HG02973 (cell line): ENCODE results near the gene ANO6.
"Not testable (repeated sequence)": the region's sequence is repeated elsewhere in the genome, so short reads cannot be mapped to it uniquely, and the experiment has no call there.

Experiments
- ATAC-seq: cut with Tn5 transposase; IDR thresholded peaks from one replicate; pipeline ENCODE4 v1.9.1; 2021; ENCODE audit warnings: moderate library complexity; ENCODE audit not compliant: unreplicated experiment

The ANO6 gene

GRCh38 chr12:45397499-45397898 lies 181.6 kb downstream of the ANO6 start:
- ATAC-seq: not testable (repeated sequence)

GRCh38 chr12:45398552-45398951 lies 182.7 kb downstream of the ANO6 start:
- no peak for ATAC-seq

GRCh38 chr12:45400991-45401390 lies 185.1 kb downstream of the ANO6 start:
- no peak for ATAC-seq

- no peak for ATAC-seq
Measured at GRCh38 chr12:45402288-45402687, 186.4 kb downstream of the ANO6 start.

- no peak for ATAC-seq
Measured at GRCh38 chr12:45406988-45407850, 191.3 kb downstream of the ANO6 start.

- ATAC-seq: no peak
Measured at GRCh38 chr12:45407981-45408728, 192.3 kb downstream of the ANO6 start.

- ATAC-seq: no peak
Measured at GRCh38 chr12:45408729-45409114, 192.8 kb downstream of the ANO6 start.

DNA sequence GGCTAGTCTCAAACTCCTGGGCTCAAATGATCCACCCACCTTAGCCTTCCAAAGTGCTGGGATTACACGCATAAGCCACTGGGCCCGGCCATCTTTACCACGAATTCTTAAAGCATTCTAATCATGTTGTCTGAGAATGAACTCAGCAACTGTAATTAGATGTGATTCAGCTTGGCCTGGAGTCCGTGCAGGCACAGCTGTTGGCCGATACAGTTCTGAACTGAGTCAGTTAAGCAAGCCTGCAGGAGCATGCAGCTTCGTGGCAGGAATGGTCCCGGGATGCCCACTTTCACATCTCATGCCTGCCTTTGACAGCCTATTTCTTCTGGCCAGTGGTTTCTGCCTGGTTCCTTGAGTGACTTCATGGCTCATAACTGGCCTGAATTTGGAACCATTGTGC lies 194.1 kb downstream of the ANO6 start:
- no peak for ATAC-seq

DNA sequence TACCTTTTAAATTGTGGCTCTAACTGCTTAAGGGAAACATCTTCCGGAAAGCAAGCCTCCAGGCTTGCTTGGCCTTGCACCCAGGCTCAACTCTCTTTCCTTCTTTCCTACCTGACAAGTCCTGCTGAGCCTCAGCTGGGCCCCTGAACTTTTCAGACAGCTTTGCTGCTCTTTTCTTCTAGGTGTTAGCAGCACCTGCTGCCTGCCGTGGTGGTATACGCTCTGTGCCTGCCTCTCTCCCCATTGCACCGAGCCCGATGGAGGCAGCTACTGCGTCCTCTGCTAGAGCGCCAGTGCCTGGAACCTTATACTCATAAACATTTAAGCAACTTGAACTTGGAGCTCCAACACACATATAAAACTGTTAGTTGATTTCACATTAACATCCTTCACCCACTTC lies 195.7 kb downstream of the ANO6 start:
- ATAC-seq: no peak

DNA sequence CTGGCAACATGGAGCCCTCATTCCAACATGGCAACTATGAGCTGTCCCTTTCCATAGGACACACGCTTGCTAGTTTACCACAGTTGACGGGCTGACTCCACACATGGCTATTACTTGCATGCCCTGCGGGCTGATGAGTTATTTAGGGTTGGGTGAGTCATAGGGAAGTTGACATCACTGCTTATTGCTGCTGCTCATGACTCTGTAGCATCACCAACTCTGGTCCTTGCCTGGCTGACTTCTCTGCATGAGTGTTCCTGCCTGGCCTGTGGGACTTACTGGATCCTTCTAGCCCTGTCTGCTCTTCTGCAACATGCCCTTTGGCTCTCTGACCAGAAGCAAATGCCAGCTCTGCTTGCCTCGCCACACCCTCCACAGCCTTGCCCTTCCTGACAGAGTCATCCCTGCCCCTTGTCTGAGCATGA lies 199.5 kb downstream of the ANO6 start:
- ATAC-seq: peak; percentile 91

DNA sequence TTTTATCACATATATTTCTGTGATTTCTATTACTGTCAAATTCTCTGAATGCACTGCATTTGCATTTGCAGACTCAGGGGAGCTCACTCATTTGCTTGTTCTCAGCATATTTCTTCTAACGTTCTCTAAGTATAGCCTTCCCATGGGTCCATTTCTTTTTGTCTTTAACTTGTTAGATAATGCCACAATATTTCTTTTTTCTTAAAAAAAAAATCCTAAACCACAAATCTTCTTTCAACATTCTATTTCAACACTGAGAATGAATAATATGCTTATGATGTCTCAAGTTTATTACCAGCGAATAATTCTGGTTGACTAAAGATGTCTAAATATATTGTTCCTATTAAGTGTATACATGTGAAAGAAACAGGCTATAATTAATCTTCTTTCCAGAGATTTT lies 200.2 kb downstream of the ANO6 start:
- ATAC-seq: no peak

DNA sequence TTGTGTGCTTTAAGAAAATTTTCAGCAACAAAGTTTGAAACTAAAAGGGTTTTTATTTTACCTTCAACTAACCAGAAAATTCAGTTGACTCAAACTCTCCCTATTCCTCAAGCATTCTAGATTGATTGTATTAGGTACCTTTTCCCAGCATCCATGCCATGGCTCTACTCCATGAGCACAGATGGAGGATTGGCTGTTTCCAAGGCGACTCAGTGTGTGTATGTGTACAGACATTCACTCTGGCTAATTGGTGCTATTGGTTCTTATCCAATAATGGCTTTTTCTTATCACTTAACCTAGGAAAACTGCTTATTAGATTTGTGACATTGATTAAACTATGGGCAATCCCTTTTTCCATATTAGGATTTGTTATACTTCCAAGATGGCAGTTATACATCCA lies 202.6 kb downstream of the ANO6 start:
- ATAC-seq: no peak

GRCh38 chr12:45419317-45419814 lies 203.5 kb downstream of the ANO6 start:
- ATAC-seq: no peak

- ATAC-seq: no peak
Measured at GRCh38 chr12:45421736-45422135, 205.8 kb downstream of the ANO6 start.

DNA sequence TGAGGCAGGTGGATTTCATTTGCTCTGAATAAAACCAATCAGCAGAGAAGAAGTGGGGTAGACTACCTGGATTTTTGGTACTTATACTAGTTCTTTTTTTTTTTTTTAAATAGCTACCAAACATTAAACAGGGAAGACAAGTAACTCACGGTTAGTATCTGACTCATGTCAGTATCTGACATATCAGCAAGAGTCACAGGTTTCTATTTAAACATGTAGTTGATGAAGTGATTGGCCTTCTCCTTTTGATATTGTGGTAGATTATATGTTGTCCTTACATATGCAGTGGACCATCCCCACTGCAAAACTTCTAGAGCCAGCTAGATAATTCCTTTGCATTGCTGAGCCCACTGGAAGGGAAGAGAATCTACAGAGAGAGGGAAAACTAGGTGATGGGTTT lies 208.0 kb downstream of the ANO6 start:
- no peak for ATAC-seq

GRCh38 chr12:45425426-45425825 lies 209.5 kb downstream of the ANO6 start:
- ATAC-seq: no peak

- no peak for ATAC-seq
Measured at GRCh38 chr12:45426294-45426693, 210.4 kb downstream of the ANO6 start.

DNA sequence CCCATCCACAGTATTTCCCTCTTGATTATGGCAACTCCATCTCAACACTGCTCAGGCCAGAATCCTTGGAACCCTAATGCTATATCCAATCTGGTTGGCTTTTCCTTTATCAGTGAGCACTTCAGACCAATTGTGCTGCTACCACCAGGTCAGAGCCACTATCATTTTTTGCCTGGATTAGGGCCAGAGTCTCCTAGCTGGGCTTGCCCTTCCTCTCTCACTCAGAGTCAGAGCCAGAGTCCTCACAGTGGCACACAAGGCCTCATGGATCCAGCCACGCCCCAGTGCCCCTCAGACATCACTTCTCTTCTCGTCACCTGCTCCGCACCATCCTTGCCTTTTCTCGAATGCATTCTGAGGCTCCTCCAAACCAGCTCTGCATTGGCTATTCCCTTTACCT lies 211.1 kb downstream of the ANO6 start:
- ATAC-seq: no peak

- no peak for ATAC-seq
Measured at GRCh38 chr12:45429831-45430230, 213.9 kb downstream of the ANO6 start.

- no peak for ATAC-seq
Measured at GRCh38 chr12:45431126-45431525, 215.2 kb downstream of the ANO6 start.

GRCh38 chr12:45432710-45433109 lies 216.8 kb downstream of the ANO6 start:
- no peak for ATAC-seq

DNA sequence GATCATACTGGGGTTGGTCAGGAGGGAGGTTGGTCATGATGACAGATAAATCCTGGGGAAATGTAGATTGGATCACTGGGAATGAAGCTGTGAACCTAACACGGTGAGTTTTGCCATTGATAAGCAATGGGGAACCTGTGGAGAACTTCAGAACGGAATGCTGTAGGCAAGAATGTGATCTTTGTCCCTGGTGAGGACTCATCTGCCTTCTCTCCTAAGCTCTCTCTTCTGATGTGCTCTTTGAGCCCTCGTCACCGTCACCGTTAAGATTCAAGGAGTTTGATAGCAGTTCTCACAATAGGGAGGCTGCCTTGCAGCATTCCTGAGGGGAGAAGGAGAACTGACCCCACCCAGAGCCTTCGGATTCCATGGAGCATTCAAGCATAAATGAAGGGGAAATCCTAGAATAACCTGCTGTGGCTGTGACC lies 217.6 kb downstream of the ANO6 start:
- ATAC-seq: no peak
